ENCODE measurements around the gene SULF2. TPM values are rescaled to one million over a fixed set of nuclear protein-coding genes. Genes with fewer than 3 reads are reported as not detected.

SULF2 gene
- total and polyA plus RNA-seq, 2 of the 13 experiments (the other 11 are each of a cell fraction or from before 2014, with no cell fraction given) = 7.2 to 50.9 TPM

GRCh38 chr20:47711046-47711752, 74.1 kb downstream of the SULF2 start (continued):
- no peak for TF ChIP-seq KIAA2018 (CRISPR knock-in tag; IDR thresholded peaks at IDR 0.05; ENCODE audit: borderline replicate concordance)
- TF ChIP-seq ZBTB14 (CRISPR knock-in tag; IDR thresholded peaks at IDR 0.05) = no peak
- TF ChIP-seq ZSCAN29 (CRISPR knock-in tag; conservative IDR thresholded peaks at IDR 0.05) = peak; percentile 100
- peak; percentile 82 for TF ChIP-seq NCOA2 (CRISPR knock-in tag; IDR thresholded peaks at IDR 0.05)
- TF ChIP-seq ZFP37 (CRISPR knock-in tag; IDR thresholded peaks at IDR 0.05; ENCODE audit: borderline replicate concordance) = peak; percentile 78; the same call in 1 of the 2 replicates
- TF ChIP-seq ERF (CRISPR knock-in tag; IDR thresholded peaks at IDR 0.05) = peak; percentile 94
- TF ChIP-seq ZNF33A (CRISPR knock-in tag; IDR thresholded peaks at IDR 0.05; ENCODE audit: borderline replicate concordance) = no peak
- TF ChIP-seq ZBTB8A (CRISPR knock-in tag; IDR thresholded peaks at IDR 0.05; ENCODE audit: borderline replicate concordance, low read depth) = no peak
- peak; percentile 41; the same call in 1 of the 2 replicates for TF ChIP-seq SP4 (CRISPR knock-in tag; IDR thresholded peaks at IDR 0.05)
- TF ChIP-seq ZNF776 (CRISPR knock-in tag; IDR thresholded peaks at IDR 0.05) = 0 out of 2 replicates have a peak, but pooled peaks have one; percentile 72
- TF ChIP-seq ZNF558 (CRISPR knock-in tag; IDR thresholded peaks at IDR 0.05; ENCODE audit: borderline replicate concordance) = no peak
- TF ChIP-seq ZMAT5 (CRISPR knock-in tag; IDR thresholded peaks at IDR 0.05; ENCODE audit: borderline replicate concordance, low read depth) = no peak
- peak; percentile 78 for TF ChIP-seq CBX1 (IDR thresholded peaks at IDR 0.05; ENCODE audit: low read depth)
- no peak for TF ChIP-seq DMTF1 (CRISPR knock-in tag; IDR thresholded peaks at IDR 0.05)
- no peak for TF ChIP-seq ZNF569 (CRISPR knock-in tag; IDR thresholded peaks at IDR 0.05; ENCODE audit: borderline replicate concordance)
- peak; percentile 99 for TF ChIP-seq TGIF2 (CRISPR knock-in tag; IDR thresholded peaks at IDR 0.05)
- peak; percentile 71; the same call in 1 of the 2 replicates for TF ChIP-seq RFXANK (CRISPR knock-in tag; IDR thresholded peaks at IDR 0.05)

Measured in HepG2 (cell line).